ENCODE measurements around the gene RNF144B. TPM values are rescaled to one million over a fixed set of nuclear protein-coding genes. Genes with fewer than 3 reads are reported as not detected.

The RNF144B gene
- total RNA-seq, 1 donor from 2014 or later = 21.6 TPM

DNA sequence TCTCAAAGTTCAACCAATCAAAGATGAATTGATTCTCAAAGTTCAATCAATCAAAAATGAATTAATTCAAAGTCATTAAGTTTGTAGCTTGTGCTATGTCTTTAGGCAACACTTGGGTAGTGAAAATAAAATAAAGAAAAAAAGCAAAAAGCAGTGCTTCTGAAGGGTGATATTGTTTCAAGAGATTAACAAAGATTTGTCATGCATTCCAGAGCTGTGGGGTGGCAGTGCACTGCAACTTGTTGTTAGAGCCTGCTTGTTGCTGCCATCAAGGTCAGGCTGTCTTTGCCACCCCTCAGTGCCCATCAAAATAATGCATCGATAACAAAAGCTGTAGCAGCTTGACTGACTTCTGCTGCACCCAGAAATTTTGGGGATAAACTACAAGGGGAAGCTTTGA is 128.6 kb downstream of the RNF144B start:
- ATAC-seq = no peak

Other genes starting within 250 kb of the RNF144B start
- gene TPMT, start 232.3 kb upstream of the RNF144B start, total RNA-seq = 8.4 TPM
- 20.8 TPM for gene KDM1B, start 231.9 kb upstream of the RNF144B start, total RNA-seq
- gene DEK, start 122.8 kb upstream of the RNF144B start, total RNA-seq = 69.1 TPM